SIG-M5 treated with dmso at 0.1 percent for 504 hours (cell line): Measurements from ENCODE around the gene GCN1.

Source experiments
- DNase-seq: peaks from one replicate; lab custom pipeline; 2025; ENCODE audit not compliant: unreplicated experiment; lab: John Stamatoyannopoulos, UW

GCN1 gene

GRCh38 chr12:120229071-120229486, 34.6 kb upstream of the GCN1 start:
- no peak for DNase-seq

GRCh38 chr12:120228291-120229070, 34.0 kb upstream of the GCN1 start:
- DNase-seq: peak; percentile 80

GRCh38 chr12:120228041-120228290, 33.5 kb upstream of the GCN1 start:
- no peak for DNase-seq

DNA sequence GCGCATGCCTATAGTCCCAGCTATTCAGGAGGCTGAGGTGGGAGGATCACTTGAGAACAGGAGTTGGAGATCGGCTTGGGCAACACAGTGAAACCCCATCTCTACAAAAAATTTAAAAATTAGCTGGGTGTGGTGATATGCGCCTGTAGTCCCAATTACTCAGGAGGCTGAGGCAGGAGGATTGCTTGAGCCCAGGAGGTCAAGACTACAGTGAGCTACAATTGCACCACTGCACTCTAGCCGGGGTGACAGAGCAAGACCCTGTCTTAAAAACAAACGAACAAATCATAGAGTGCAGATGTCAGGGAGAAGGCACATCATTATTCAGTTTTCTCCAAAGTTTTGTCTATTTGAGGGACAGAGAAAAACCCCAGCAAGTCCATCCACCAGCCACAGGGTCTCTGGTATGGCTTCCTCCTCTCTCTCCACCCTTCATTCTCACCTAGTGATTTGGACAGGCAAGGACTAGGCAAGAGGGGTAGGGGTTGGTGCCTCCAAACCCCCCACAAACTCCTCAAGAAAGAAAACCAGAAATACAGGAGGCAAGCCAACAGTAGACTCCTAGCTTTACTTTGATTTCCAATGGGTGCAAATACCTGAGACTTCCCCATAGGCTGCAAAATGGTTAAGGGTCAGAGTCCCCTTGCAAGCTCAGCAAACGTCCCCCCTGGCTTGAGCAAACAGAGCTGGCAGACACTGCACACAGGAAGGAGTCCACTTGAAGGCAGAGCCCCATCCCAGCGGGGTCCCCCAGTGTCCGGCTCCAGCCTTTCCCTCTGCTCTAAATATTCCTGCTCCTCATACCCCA, 32.9 kb upstream of the GCN1 start:
- DNase-seq: no peak

DNA sequence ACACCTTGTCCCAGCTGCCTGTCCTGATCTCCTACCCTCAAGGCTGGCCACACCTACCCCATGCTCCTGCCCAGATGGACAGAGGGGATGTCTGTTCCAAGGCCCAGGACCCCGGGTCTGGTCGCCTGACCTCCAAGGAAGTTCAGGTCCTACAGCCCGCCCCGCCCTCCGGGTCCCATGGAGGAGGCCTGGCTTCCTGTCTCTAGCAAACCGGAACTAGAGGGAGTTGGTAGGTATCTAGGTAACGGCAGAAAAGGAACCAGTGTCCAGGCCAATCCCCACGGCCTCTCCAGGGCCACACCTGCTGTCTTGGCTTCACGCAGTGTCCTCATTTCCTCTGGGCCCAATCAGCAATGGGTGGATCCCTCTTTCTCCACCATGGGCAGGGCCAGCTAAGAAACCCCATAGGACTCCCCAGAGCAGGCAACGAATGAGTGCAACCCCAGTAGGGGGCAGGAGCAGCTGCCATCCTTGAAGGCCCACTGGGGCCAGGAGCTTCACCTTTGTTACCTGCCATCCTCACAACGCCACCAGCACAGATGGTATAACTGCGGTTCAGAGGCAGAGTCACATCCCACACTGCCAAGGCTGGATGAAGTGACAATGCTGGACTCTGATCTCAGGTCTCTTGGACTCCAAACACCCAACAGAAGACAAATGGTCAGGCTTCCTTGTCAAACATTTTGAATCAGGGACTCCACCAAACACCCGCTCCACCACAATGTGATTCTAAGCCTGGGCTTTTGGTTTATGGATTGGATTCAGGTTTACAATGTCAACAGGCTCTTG, 31.5 kb upstream of the GCN1 start:
- no peak for DNase-seq

GRCh38 chr12:120225200-120225558, 30.7 kb upstream of the GCN1 start:
- no peak for DNase-seq

DNA sequence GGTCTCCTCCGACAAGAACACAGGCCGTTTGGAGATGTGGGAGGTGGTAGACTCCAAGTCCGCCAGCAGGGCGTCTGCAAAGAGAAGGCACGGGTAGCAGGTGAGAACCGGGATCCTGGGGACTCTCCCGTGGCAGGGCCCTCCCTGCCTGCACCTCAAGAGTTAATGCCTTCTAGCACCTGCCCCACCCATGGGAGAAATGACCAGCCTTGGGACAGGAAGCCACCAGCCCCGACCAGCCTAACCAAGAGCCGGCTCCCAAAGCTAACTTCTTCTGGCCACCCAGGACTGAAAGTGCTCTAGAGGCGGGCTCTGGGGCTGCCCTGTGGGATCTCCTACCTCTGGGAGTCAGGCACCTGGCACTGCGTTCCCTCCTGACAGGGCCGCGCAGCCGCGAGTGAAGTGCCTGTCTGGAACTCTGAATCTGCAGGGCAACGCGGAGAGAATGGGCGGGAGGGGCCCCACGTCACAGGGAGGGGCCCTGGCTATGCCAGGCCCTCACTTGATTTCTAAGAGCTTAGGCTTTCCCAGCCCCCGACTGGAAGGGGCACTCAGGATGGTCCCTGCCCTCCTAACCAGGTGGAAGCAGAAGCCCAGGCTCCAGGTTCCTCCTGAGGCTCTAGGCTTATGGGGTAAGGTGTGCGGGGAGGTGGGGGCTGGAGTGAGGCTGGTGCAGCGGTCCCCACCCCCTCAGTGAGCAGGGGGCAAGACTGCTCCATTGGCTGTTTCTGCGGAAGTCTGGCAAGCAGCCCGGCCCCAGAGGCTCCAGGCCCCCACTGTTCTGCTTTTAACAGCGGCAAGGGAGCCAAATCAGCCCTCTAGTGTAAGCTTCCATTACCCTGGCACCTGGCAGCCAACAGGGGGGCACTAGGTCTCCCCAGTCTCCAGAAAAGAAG, 30.0 kb upstream of the GCN1 start:
- DNase-seq: no peak

GRCh38 chr12:120223458-120224303, 29.2 kb upstream of the GCN1 start:
- DNase-seq: no peak

DNA sequence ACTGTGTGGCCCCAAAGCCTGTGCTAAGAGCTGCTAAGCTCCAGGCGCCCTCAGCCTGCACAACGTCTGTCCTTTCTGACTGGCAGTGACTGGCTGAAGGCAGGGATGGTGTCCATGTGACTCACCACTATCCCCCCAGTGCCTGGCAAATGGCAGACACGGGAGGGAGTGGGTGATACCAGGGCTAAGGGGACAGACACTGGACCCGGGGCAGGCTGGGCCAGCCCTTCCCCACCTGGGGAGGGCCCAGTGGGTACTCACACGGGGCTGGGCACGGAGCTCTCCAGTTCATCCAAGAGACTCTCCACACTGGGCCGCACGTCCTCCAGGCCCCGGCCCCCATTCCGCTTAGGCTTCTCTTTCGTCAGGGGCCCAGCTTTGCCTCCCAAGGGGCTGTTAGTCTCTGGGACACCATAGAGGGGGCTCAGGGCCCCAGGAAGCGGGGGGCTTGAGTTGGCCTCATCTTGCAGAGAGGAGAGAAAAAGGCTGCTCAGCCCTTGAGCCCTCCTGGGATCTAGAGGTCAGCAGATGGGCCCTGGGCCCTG, 27.8 kb upstream of the GCN1 start:
- no peak for DNase-seq

- DNase-seq: no peak
These were observed 27.0 kb upstream of the GCN1 start for GRCh38 chr12:120221576-120221900.

DNA sequence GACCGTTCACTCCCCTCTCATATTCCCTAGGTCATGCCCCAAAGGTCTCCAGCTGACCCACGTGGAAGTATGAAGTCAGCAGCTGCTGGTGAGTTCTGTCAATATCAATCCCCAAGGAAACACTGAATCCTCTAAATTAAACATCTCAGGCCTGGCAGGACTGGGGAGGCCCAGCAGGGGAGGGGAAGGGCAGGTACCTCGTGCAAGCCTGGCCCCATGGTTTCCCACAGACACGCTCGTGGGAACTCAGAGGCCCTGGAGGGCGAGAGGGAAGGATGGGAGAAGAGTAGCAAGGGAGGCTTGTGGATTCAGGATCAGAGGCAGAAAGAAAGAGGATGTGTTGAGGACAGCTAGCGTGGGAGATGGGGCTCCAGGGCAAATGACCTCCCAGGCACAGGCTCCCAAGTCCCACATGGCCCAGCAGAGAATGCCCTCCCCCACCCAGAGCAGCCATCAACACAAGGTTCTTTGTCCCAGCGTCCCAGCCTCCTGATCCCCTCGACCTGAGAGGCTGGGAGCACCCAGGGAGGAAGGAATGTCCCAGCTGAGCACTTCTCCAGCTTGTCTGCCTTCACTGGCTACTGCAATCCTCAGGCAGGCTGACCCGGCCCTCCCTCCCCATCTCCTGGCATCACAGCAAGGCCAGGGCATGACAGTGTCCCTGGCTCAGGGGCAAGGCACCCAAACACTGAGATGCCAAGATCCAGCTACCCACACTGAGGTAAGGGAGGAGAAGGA, 26.5 kb upstream of the GCN1 start:
- DNase-seq: no peak

- DNase-seq: no peak
These were observed 24.4 kb upstream of the GCN1 start for GRCh38 chr12:120218680-120219606.

- DNase-seq: peak; percentile 82
These were observed 22.5 kb upstream of the GCN1 start for GRCh38 chr12:120216742-120217605.

DNA sequence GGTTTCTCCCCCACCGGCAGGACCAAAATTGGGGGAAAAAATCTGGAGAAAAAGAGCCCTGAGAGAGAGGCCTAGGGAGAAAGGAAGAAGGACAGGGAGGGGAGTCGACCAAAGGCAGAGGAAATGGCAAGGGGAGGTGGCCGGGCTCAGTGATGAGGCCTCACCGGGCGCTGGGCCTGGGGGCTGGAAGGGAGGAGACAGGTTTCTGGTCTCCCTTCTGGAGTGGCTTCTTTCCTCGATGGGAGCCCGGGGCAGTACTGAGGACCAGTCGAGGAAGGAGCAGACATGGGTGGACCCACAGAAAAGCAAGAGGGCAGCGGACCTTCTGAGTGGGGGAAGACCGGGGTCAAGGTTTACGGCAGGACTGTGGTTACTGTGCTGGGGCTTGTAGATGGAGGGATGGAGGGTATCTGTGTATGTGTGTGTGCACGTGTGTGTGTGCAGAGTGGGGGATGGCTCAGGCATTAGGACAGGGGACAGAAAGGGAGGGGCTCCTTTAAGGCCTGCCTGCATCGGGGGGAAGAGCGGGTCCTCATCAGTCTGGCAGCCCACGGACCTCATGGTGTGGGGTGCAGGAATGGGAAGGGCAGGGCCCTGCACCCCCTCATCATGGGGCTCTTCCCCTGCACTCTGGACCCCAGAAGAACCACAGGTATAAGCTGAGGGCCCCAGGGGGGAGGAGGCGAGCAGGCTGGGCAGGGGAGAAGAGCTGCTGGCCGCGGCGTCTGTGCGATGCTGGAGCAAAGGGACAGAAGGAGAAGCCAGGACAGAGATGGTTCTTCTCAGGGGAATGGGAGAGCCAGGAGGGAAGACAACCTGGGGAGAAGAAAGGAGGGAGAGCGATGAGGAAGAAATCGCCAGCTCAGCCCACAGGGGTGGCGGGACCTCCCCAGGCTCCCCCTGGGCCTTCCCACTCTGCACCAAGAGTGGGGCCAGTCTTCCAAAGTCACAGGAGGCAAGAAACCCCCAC, 21.5 kb upstream of the GCN1 start:
- DNase-seq: no peak

GRCh38 chr12:120215357-120215735, 20.8 kb upstream of the GCN1 start:
- DNase-seq: no peak
